Measurements from ENCODE around the gene ICAM4.
"Not testable (repeated sequence)": the region's sequence is repeated elsewhere in the genome, so short reads cannot be mapped to it uniquely, and the experiment has no call there.

Gene ICAM4

GRCh38 chr19:10332158-10332964 lies 45.6 kb downstream of the ICAM4 start:
- in situ Hi-C loops (cut with MboI; ENCODE audit: low sequenced_read_pairs, unreplicated experiment): no loop called here
- no peak for TF ChIP-seq CTCF (IDR thresholded peaks at IDR 0.05; ENCODE audit: borderline replicate concordance, control extremely low read depth, extremely low read depth, insufficient read depth, missing control alignments)
- DNase-seq (ENCODE audit: low spot score): no peak

GRCh38 chr19:10332965-10333757 lies 46.4 kb downstream of the ICAM4 start, which contains the start of gene RAVER1:
Gene RAVER1 (minus strand): TSS chr19:10333529. CDS start chr19:10333507, 22 bp downstream.
- TF ChIP-seq CTCF (IDR thresholded peaks at IDR 0.05; ENCODE audit: borderline replicate concordance, control extremely low read depth, extremely low read depth, insufficient read depth, missing control alignments): no peak
- in situ Hi-C loops (cut with MboI; ENCODE audit: low sequenced_read_pairs, unreplicated experiment): no loop called here
- peak; percentile 100 for DNase-seq (ENCODE audit: low spot score)

- in situ Hi-C loops (cut with MboI; ENCODE audit: low sequenced_read_pairs, unreplicated experiment): no loop called here
- DNase-seq (ENCODE audit: low spot score): no peak
- no peak for TF ChIP-seq CTCF (IDR thresholded peaks at IDR 0.05; ENCODE audit: borderline replicate concordance, control extremely low read depth, extremely low read depth, insufficient read depth, missing control alignments)
Measured at GRCh38 chr19:10333758-10334587, 47.2 kb downstream of the ICAM4 start.

GRCh38 chr19:10334588-10335351 lies 48.0 kb downstream of the ICAM4 start:
- TF ChIP-seq CTCF (IDR thresholded peaks at IDR 0.05; ENCODE audit: borderline replicate concordance, control extremely low read depth, extremely low read depth, insufficient read depth, missing control alignments): no peak
- no peak for DNase-seq (ENCODE audit: low spot score)
- in situ Hi-C loops (cut with MboI; ENCODE audit: low sequenced_read_pairs, unreplicated experiment): no loop called here

- in situ Hi-C loops (cut with MboI; ENCODE audit: low sequenced_read_pairs, unreplicated experiment): no loop called here
- no peak for TF ChIP-seq CTCF (IDR thresholded peaks at IDR 0.05; ENCODE audit: borderline replicate concordance, control extremely low read depth, extremely low read depth, insufficient read depth, missing control alignments)
- DNase-seq (ENCODE audit: low spot score): no peak
Measured at GRCh38 chr19:10335352-10335985, 48.7 kb downstream of the ICAM4 start.

- in situ Hi-C loops (cut with MboI; ENCODE audit: low sequenced_read_pairs, unreplicated experiment); DNase-seq (ENCODE audit: low spot score): not testable (repeated sequence)
Measured at GRCh38 chr19:10336725-10337124, 50.0 kb downstream of the ICAM4 start.
